GM11168 (cell line): ENCODE data around the gene STX8.

Experiments
- in situ Hi-C: fragments of 300-500 bp; cut with MboI; formaldehyde crosslinking; loops from one replicate; pipeline ENCODE4 v1.12.0; 2022; ENCODE audit warnings: low sequenced_read_pairs; ENCODE audit not compliant: unreplicated experiment

The STX8 gene

GRCh38 chr17:9205520-9206409 is 369.9 kb downstream of the STX8 start:
- in situ Hi-C loops: no loop called here

- in situ Hi-C loops: no loop called here
Observed at GRCh38 chr17:9204637-9205329, 370.8 kb downstream of the STX8 start.

DNA sequence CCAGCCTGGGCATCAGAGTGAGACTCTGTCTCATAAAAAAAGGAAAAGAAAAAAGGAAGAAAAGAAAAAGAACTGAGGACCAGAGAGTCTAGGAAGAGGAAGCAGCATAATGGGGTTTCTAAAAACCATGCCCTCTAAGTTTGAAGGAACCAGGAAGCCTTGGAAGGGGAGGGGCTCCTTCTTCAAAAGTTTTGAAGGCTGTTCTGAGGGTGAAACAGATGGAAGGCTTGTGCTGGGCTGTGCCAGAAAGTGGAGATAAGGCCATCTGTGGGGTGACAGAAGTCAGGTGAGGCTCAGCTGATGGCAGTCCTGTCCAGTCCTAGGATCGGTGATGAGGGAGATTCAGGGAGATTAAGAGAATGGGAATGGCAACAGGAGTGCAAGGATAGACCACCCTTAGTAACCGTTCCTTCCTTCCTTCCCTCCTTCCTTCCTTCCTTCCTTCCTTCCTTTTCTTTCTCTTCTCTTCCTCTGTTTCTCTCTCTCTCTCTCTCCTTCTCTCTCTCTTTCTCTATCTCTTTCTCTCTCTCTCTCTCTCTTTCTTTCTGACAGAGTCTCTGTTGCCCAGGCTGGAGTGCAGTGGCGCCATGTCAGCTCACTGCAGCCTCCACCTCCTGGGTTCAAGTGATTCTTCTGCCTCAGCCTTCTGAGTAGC is 371.7 kb downstream of the STX8 start:
- in situ Hi-C loops: no loop called here

- in situ Hi-C loops: no loop called here
Observed at GRCh38 chr17:9202532-9202931, 373.1 kb downstream of the STX8 start.

DNA sequence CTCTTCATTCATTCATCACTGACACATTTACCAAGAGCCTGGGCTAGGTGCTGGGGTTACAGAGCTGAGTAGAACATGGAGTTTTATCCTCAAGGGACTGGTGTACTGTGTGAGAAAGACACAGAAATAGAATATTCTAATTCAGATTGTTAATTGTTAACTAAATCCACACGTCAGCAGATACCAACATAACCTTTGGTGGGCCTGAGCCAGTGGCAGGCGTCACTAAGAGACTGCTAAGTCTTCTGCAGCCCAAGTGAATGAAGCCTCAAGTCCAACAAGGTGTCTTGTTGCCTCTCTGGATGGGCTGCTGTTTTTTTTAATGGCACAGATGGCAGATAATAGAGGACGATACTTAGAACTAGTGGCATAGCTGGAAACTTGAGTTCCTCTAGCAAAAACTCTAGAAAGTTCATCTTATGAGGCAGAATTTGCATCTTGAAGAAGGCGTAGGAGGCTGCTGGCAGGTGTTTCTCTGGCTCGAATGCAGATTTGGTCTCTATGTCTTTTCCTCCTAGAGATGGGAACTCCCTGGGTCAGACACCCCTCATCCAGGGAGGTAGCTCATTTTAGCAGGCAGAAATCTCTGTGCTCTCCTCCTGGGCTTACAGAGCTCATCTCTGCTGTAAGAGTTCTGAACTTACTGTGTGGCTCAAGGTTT is 374.8 kb downstream of the STX8 start:
- in situ Hi-C loops: no loop called here
